ENCODE data around the gene NBAS. TPM values are rescaled to one million over a fixed set of nuclear protein-coding genes. Genes with fewer than 3 reads are reported as not detected.

Gene NBAS
- total RNA-seq, 1 experiment from 2014 or later: 32.5 TPM

DNA sequence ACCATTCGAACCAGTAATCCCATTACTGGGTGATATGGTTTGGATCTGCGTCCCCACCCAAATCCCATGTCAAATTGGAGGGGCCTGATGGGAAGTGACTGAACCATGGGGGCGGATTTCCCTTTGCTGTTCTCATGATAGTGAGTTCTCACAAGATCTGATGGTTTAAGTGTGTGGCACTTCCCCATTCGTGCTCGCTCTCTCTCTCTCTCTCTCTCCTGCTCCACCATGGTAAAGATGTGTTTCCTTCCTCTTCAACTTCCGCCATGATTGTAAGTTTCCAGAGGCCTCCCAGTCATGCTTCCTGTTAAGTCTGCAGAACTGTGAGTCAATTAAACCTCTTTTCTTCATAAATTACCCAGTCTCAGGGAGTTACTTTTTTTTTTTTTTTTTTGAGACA, 62.6 kb downstream of the NBAS start:
- Histone ChIP-seq H2BK120ac (ENCODE audit: low read depth, low read length, poor library complexity, severe bottlenecking) (no peak overlapping the region), H4K8ac (replicated peaks; ENCODE audit: insufficient read length, low read depth, low read length) (no peak overlapping the region), H3K27ac (ENCODE audit: insufficient read length, low read depth, low read length) (no peak overlapping the region), H4K5ac (ENCODE audit: insufficient read length, low read depth, low read length) (no peak overlapping the region), H3K79me2 (ENCODE audit: insufficient read depth, low read length) (no peaks in the 10 kb centered on the region), H3K27me3 (ENCODE audit: insufficient read depth, low read length) (no peaks in the 10 kb centered on the region), H4K20me1 (ENCODE audit: control insufficient read depth, insufficient read depth, insufficient read length) (no peaks in the 10 kb centered on the region), H3K23ac (ENCODE audit: insufficient read length, low read depth, low read length) (no peak overlapping the region), H3T11ph (ENCODE audit: low read length) (no peak overlapping the region), H2AFZ (ENCODE audit: low read length) (no peak overlapping the region), H2BK20ac (ENCODE audit: low read depth, low read length, poor library complexity, severe bottlenecking) (no peak overlapping the region), H2BK12ac (ENCODE audit: insufficient read length, low read depth, low read length) (no peak overlapping the region), H3K14ac (ENCODE audit: insufficient read depth, low read length) (no peak overlapping the region), H3K23me2 (ENCODE audit: insufficient read length, low read depth, low read length, poor library complexity, severe bottlenecking) (no peaks in the 10 kb centered on the region), H2AK5ac (ENCODE audit: insufficient read length, low read length) (no peak overlapping the region), H3K18ac (ENCODE audit: insufficient read length, low read depth, low read length) (no peak overlapping the region), H3K4me2 (ENCODE audit: insufficient read depth, insufficient read length, low read length) (no peak overlapping the region), H4K91ac (ENCODE audit: insufficient read length, low read depth, low read length) (no peak overlapping the region), H3K4ac (ENCODE audit: low read depth, low read length) (no peak overlapping the region), H3K9me3 (ENCODE audit: control insufficient read depth, low read depth, low read length) (no peaks in the 10 kb centered on the region), H3K79me1 (ENCODE audit: insufficient read depth, low read depth, low read length, poor library complexity, severe bottlenecking) (no peaks in the 10 kb centered on the region), H3K4me1 (ENCODE audit: insufficient read depth, low read length) (no peaks in the 10 kb centered on the region), H3K56ac (ENCODE audit: insufficient read length, low read depth, low read length) (no peak overlapping the region), H2BK5ac (ENCODE audit: insufficient read length, low read length) (no peak overlapping the region), H2BK15ac (ENCODE audit: low read depth, low read length) (no peak overlapping the region), H3K9ac (ENCODE audit: extremely low read depth, insufficient read length, low read length) (no peak overlapping the region)
- Mint-ChIP-seq H3K9me3 (no peaks in the 10 kb centered on the region; a peak in 2 of 5 replicates), H3K4me1 (no peaks in the 10 kb centered on the region), H3K27me3 (ENCODE audit: low read depth) (no peaks in the 10 kb centered on the region), H3K36me3 (ENCODE audit: insufficient read depth in 1 of 3, low read depth in 3 of 3) (peaks cover 8 to 13% (median 12%) of the 10 kb centered on the region in 3 experiments; a peak in 5 of 7 replicates), H3K27ac (no peak overlapping the region), H3K4me3 (no peak overlapping the region)
- TF ChIP-seq, protein P1, sequence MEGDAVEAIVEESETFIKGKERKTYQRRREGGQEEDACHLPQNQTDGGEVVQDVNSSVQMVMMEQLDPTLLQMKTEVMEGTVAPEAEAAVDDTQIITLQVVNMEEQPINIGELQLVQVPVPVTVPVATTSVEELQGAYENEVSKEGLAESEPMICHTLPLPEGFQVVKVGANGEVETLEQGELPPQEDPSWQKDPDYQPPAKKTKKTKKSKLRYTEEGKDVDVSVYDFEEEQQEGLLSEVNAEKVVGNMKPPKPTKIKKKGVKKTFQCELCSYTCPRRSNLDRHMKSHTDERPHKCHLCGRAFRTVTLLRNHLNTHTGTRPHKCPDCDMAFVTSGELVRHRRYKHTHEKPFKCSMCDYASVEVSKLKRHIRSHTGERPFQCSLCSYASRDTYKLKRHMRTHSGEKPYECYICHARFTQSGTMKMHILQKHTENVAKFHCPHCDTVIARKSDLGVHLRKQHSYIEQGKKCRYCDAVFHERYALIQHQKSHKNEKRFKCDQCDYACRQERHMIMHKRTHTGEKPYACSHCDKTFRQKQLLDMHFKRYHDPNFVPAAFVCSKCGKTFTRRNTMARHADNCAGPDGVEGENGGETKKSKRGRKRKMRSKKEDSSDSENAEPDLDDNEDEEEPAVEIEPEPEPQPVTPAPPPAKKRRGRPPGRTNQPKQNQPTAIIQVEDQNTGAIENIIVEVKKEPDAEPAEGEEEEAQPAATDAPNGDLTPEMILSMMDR (conservative IDR thresholded peaks at IDR 0.05): no peak
- DNase-seq: no peak
- WGBS (ENCODE audit: extremely low coverage, insufficient read length, low lambda C conversion rate): no CpG with 5 or more reads among the region's 6 CpGs
